Heart left ventricle (tissue), 16 donors: ENCODE data around the gene TMEM238. TPM values are rescaled to one million over a fixed set of nuclear protein-coding genes. Genes with fewer than 3 reads are reported as not detected.
"Not testable (repeated sequence)": the region's sequence is repeated elsewhere in the genome, so short reads cannot be mapped to it uniquely, and the experiment has no call there.

Source experiments
- ATAC-seq, 4 donors: fragments of 200-7000 bp; cut with Tn5 transposase; one replicate each; pipeline ENCODE4 v1.9.1; 2020 to 2022; ENCODE audit warnings: moderate library complexity in 4 of 4, mild to moderate bottlenecking in 3 of 4, moderate number of reproducible peaks in 1 of 4
- DNase-seq, 5 donors: peaks; one replicate each; pipeline ENCODE4 v3.0.0-alpha.2; 2020
- H3K27ac ChIP-seq, 12 donors: fragments of 200-600 bp; sonication (generic) in 4 of 12; one replicate each; pipeline versions ENCODE4 v1.5.0 to v1.8.0; 2016 to 2022; ENCODE audit warnings: mild to moderate bottlenecking in 2 of 12
- H3K27me3 ChIP-seq, 9 donors: fragments of 200-600 bp; sonication (generic) in 2 of 9; one replicate each; pipeline versions ENCODE4 v1.5.1 to v1.8.0; 2016 to 2022; ENCODE audit warnings: mild to moderate bottlenecking in 3 of 9
- H3K36me3 ChIP-seq, 9 donors: fragments of 200-600 bp; sonication (generic) in 2 of 9; one replicate each; pipeline versions ENCODE4 v1.5.0 to v1.8.0; 2018 to 2022; ENCODE audit warnings: mild to moderate bottlenecking in 2 of 9
- H3K4me1 ChIP-seq, 12 donors: fragments of 200-600 bp; sonication (generic) in 4 of 12; one replicate each; pipeline versions ENCODE4 v1.5.0 to v1.8.0; 2016 to 2022; ENCODE audit warnings: mild to moderate bottlenecking in 3 of 12
- H3K4me3 ChIP-seq, 12 donors: fragments of 200-600 bp; sonication (generic) in 4 of 12; one replicate each; pipeline versions ENCODE4 v1.5.0 to v1.8.0; 2017 to 2022; ENCODE audit warnings: mild to moderate bottlenecking in 9 of 12, moderate library complexity in 4 of 12
- H3K9me3 ChIP-seq, 12 donors: fragments of 200-600 bp; sonication (generic) in 4 of 12; one replicate each; pipeline versions ENCODE4 v1.5.0 to v1.8.0; 2016 to 2022; ENCODE audit warnings: mild to moderate bottlenecking in 1 of 12
- CTCF ChIP-seq, 12 donors: fragments of 200-600 bp; sonication (generic) in 4 of 12; IDR thresholded peaks; one replicate each; pipeline versions ENCODE4 v1.5.0 to v1.8.0; 2018 to 2022; ENCODE audit warnings: antibody characterized with exemption in 12 of 12, mild to moderate bottlenecking in 5 of 12
- POLR2A ChIP-seq, 2 donors: fragments of 450-650 bp; IDR thresholded peaks; one replicate each; pipeline ENCODE4 v1.6.1; 2017; ENCODE audit warnings: antibody characterized with exemption in 2 of 2, mild to moderate bottlenecking in 2 of 2, moderate library complexity in 2 of 2
- WGBS, 4 donors: extraction: QIAGEN DNeasy Blood & Tissue Kit in 2 of 4; methylation state at CpG; one replicate each; pipeline versions ENCODE4 v1.1.5 to v1.1.7; 2013 to 2018; 5-methylcytosine and 5-hydroxymethylcytosine counted together
- intact Hi-C, 10 donors: fragments of 100-400 bp; cut with DNase I; formaldehyde crosslinking; loops; one replicate each; pipeline versions ENCODE4 v1.11.1 to v1.14.2; 2022
- polyA plus RNA-seq, 2 donors: library from polyadenylated mRNA; stranded (reverse); fragments of 200-250 nt; gene quantifications; one replicate each; pipeline ENCODE4 v1.2.3, GENCODE V29; 2013
- total RNA-seq, 9 donors: library from RNA; depleted of rRNA in 2 of 9; stranded (reverse); fragments of >200 nt in 2 of 9; fragmentation: NEBNext Ultra II Directional in 3 of 9; extraction: Animal tissue kit (Norgen Biotek cat#: 25700) in 3 of 9; gene quantifications; one replicate each; pipeline versions ENCODE4 v1.1.0 to v1.2.4, GENCODE V29; 2016 to 2023
- donor health status: ischemic (EF 13 %, LVEDD 7.1; RV severe dilation, severe dysfunction).
- donor health status: healthy with polysubstance abuse.
- donor health status: DM: no; HTN: yes; CAD: no.
- donor health status: DM: no; HTN: no; CAD: no.
- donor health status: ischemic (EF 25% LVEDD 6.9; RV normal size, moderate dysfunction).
- donor health status: ischemic (EF 25% LVEDD 5.7; RV mildly dilated, moderate dysfunction).
- donor health status: healthy.
- donor health status: DM: yes; HTN: yes; CAD: no.
- donor health status: ischemic (EF 35%, LVEDD 5.7; RV mildly dilated, moderate dysfunction).
- donor health status: nonischemic (EF 11% LVEDD 7.7; RV severe dilation, severe dysfunction).
- donor health status: DM: yes; HTN: yes; CAD: no.
- donor health status: PGD.
- donor health status: ischemic (EF 29% LVEDD 5.4; RV normal size, mild dysfunction).
- donor health status: nonischemic (EF 23%, LVEDD 6.1; RV moderate dilation, normal function).

The TMEM238 gene
- total and polyA plus RNA-seq, 11 donors = 0.35 to 2.2 (median 0.56) TPM; not detected in 4

- intact Hi-C loops = no loop called here
- Histone ChIP-seq H3K9me3 (peaks cover 0 to 6% (median 0%) of the 10 kb centered on the region in 12 donors), H3K27me3 (no peaks in the 10 kb centered on the region), H3K36me3 (peaks cover 0 to 45% (median 36%) of the 10 kb centered on the region in 9 donors), H3K4me1 (peaks cover 3 to 27% (median 12%) of the 10 kb centered on the region in 12 donors), H3K4me3 (peak overlapping the region in 9 of 12 donors; percentile 74 to 99 (median 92)), H3K27ac (no peak overlapping the region)
- WGBS, 4 donors = 83 to 89% (median 85%) methylated on average over 14 of the region's 14 CpGs
- peak in 1 of 5 donors; percentile 15 for DNase-seq
- TF ChIP-seq CTCF (IDR thresholded peaks at IDR 0.05) (no peak), POLR2A (IDR thresholded peaks at IDR 0.05) (no peak)
- no peak for ATAC-seq
Measured at GRCh38 chr19:55406091-55406825, 22.2 kb upstream of the TMEM238 start.

- Histone ChIP-seq H3K4me3 (peak overlapping the region in 1 of 12 donors; percentile 96), H3K27me3 (no peaks in the 10 kb centered on the region), H3K36me3 (peaks cover 0 to 50% (median 40%) of the 10 kb centered on the region in 9 donors), H3K27ac (no peak overlapping the region), H3K9me3 (peaks cover 0 to 6% (median 0%) of the 10 kb centered on the region in 12 donors), H3K4me1 (peaks cover 3 to 27% (median 12%) of the 10 kb centered on the region in 12 donors)
- 86 to 89% (median 87%) methylated on average over 5 of the region's 5 CpGs for WGBS, 4 donors
- DNase-seq (peak in 1 of 5 donors; percentile 18), ATAC-seq (no peak)
- intact Hi-C loops = loop anchor here in 1 of 10 donors (2.0 kb wide), 1 partner anchor 19 kb away; no protein-coding TSS in a partner anchor
- no peak for TF ChIP-seq POLR2A (IDR thresholded peaks at IDR 0.05)
- no peak for TF ChIP-seq CTCF (IDR thresholded peaks at IDR 0.05)
Measured at GRCh38 chr19:55405638-55406037, 21.5 kb upstream of the TMEM238 start.

GRCh38 chr19:55402509-55402908 lies 18.4 kb upstream of the TMEM238 start:
- TF ChIP-seq CTCF (IDR thresholded peaks at IDR 0.05) (no peak), POLR2A (IDR thresholded peaks at IDR 0.05) (no peak)
- Histone ChIP-seq H3K27ac (no peak overlapping the region), H3K4me3 (no peak overlapping the region), H3K4me1 (peaks cover 0 to 30% (median 12%) of the 10 kb centered on the region in 12 donors), H3K27me3 (no peaks in the 10 kb centered on the region), H3K9me3 (no peaks in the 10 kb centered on the region), H3K36me3 (peaks cover 0 to 60% (median 47%) of the 10 kb centered on the region in 9 donors)
- intact Hi-C loops = no loop called here
- ATAC-seq (no peak), DNase-seq (peak in 1 of 5 donors; percentile 3)
- 40 to 87% (median 68%) methylated on average over 1 to 2 of the region's 2 CpGs for WGBS, 4 donors

DNA sequence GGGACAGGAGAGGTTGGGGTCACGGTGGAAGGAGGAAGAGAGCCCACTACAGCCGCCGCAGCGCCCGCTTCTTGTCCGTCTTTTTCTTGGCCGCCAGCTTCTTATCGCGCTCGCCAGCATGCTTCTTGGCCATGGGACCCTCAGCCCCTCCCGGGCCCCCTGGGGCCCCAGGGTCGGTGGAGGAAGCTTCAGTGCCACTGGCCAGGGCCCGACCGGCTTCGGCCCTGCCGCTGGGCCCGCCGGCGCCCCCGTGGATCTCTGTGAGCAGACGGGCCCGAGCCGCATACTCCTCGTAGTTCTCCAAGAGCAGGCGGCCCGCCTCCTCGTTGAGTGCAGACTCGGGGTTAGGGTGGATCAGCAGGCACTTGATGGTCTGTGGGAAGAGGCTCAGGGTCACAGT lies 17.3 kb upstream of the TMEM238 start:
- Histone ChIP-seq H3K36me3 (peaks cover 0 to 58% (median 47%) of the 10 kb centered on the region in 9 donors), H3K4me1 (peaks cover 0 to 23% (median 5%) of the 10 kb centered on the region in 12 donors)
- DNase-seq = peak in 1 of 5 donors; percentile 16
- intact Hi-C loops, H3K27ac ChIP-seq, H3K4me3 ChIP-seq, H3K27me3 ChIP-seq, H3K9me3 ChIP-seq, ATAC-seq: not testable (repeated sequence)
- 81 to 91% (median 87%) methylated on average over 18 to 23 of the region's 28 CpGs for WGBS, 4 donors
